Memory B cell (primary cell): ENCODE measurements around the gene MRPL19.
"Not testable (repeated sequence)": the region's sequence is repeated elsewhere in the genome, so short reads cannot be mapped to it uniquely, and the experiment has no call there.

Experiments
- ATAC-seq: fragments of 150-1000 bp; cut with Tn5 transposase; 2 replicates; pipeline ENCODE4 v1.10.0; 2021; ENCODE audit warnings: low read depth, mild to moderate bottlenecking, moderate library complexity
- DNase-seq, 2 donors: peaks; one replicate each; pipeline ENCODE4 v3.0.0; 2022; ENCODE audit warnings: low spot score in 2 of 2
- H3K27ac Mint-ChIP-seq: one replicate; pipeline ENCODE4 v1.8.0; 2022; ENCODE audit warnings: mild to moderate bottlenecking, moderate library complexity, mixed read lengths
- H3K27me3 Mint-ChIP-seq: one replicate; pipeline ENCODE4 v1.8.0; 2022; ENCODE audit warnings: mixed read lengths
- H3K36me3 Mint-ChIP-seq: one replicate; pipeline ENCODE4 v1.8.0; 2022; ENCODE audit warnings: mild to moderate bottlenecking, mixed read lengths
- H3K4me1 Mint-ChIP-seq: one replicate; pipeline ENCODE4 v1.8.0; 2022; ENCODE audit warnings: mixed read lengths
- H3K4me3 Mint-ChIP-seq: one replicate; pipeline ENCODE4 v1.8.0; 2022; ENCODE audit warnings: mild to moderate bottlenecking, moderate library complexity, mixed read lengths
- H3K9me3 Mint-ChIP-seq: one replicate; pipeline ENCODE4 v1.8.0; 2022; ENCODE audit warnings: mixed read lengths

MRPL19 gene

DNA sequence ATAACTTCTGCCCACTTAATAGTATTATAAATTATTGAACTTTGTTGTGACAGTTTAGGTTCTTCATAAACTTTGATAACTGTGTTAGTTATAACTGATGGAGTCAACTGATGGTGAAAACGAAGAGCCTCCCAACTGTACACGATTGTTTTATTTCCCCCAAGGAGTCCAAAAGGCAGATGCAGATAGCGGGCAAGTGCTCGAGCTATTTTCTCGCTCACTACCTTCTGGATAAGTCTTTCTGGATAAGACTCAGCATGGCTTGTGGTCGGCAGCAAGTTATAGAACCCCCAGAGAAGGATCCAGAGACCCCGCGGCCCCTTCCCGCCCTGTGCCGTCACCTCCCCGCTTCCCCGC, 63.6 kb downstream of the MRPL19 start:
- no peaks in the 10 kb centered on the region for H3K27me3 Mint-ChIP-seq
- ATAC-seq (peak; percentile 28), DNase-seq (no peak)
- H3K4me3 Mint-ChIP-seq, result peak overlapping the region; percentile 93
- peaks cover 9% of the 10 kb centered on the region for H3K4me1 Mint-ChIP-seq
- peak overlapping the region; percentile 96 for H3K27ac Mint-ChIP-seq
- H3K36me3 Mint-ChIP-seq, result peaks cover 5% of the 10 kb centered on the region
- H3K9me3 Mint-ChIP-seq, result no peaks in the 10 kb centered on the region

DNA sequence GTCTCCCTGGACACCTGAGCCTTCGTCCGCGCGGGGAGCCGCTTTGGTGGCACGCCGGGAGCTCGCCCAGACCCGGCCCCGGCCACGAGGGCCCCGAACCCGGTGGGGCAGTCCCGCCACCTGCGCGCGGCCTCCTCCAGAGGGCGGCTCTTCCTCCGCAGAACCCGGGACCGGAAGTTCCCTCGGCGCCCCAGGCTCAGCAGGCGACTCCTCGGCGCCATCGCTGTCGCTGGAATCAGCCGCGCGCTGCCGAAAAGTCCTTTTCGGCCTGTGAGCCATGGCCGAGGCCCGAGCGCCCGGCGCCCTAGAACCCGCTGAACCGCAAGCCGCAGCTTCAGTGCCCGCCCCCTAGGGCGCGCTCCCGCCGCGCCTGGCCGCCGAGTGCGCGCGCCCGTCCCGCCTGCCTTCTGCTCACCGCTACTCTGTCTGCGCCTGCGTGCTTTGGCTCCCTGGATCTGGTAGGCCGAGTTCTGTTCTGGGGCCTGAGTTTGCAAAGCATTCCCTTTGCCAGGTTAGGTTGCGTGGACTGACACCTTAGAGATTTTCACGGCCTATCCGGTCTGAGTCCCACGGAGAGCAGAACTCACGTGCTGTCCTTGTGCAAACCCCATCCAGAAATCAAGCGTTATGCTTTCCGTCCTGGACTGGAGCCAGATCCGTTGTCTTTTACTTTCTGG, 64.1 kb downstream of the MRPL19 start, which contains the start of gene GCFC2:
Gene GCFC2 (minus strand): TSS at position 339 of the 677 bp plus-strand sequence. CDS start 60 bp downstream, at position 279.
- Mint-ChIP-seq H3K36me3 (peaks cover 4% of the 10 kb centered on the region), H3K27me3 (no peaks in the 10 kb centered on the region)

DNA sequence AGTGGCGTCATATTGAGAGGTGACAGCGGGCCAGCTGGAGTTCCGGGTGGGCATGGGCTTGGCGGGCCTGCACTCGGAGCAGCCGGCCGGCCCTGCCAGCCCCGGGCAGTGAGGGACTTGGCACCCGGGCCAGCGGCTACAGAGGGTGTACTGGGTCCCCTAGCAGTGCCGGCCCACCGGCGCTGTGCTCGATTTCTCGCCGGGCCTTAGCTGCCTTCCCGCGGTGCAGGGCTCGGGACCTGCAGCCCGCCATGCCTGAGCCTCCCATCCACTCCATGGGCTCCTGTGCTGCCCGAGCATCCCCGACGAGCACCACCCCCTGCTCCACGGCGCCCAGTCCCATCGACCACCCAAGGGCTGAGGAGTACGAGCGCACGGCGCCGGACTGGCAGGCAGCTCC, 65.0 kb downstream of the MRPL19 start:
- H3K4me1 Mint-ChIP-seq, ATAC-seq, H3K9me3 Mint-ChIP-seq, H3K27me3 Mint-ChIP-seq, DNase-seq, H3K36me3 Mint-ChIP-seq: not testable (repeated sequence)
- H3K27ac Mint-ChIP-seq, result peak overlapping the region; percentile 96
- peak overlapping the region; percentile 41 for H3K4me3 Mint-ChIP-seq

More for the DNA sequence above, 64.1 kb downstream of the MRPL19 start, which contains the start of gene GCFC2:
- peak within 1 kb of the TSS; percentile 96 for H3K27ac Mint-ChIP-seq
- DNase-seq (peak; percentile 74 to 82), ATAC-seq (peak; percentile 89)
- H3K4me1 Mint-ChIP-seq, result peaks cover 9% of the 10 kb centered on the region
- peak within 1 kb of the TSS; percentile 93 for H3K4me3 Mint-ChIP-seq
- H3K9me3 Mint-ChIP-seq, result no peaks in the 10 kb centered on the region

DNA sequence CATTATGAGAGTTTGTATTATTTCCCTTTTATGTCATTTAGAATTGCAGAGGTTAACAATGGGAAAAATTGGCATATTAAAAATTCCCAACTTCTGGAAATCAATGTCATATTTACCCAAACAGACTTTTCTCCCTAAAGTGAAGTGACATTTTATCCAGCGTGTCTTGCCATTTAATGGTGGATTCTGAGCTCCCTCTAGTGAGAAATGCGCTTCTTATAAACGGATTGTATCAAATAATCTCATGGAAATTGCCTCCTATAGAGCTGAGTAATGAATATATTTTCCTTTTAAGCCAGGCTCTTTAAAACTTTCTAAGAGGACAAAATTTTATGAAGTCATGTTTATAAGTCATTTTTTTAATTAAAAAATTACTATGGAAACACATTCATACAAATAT, 69.8 kb downstream of the MRPL19 start:
- DNase-seq (no peak), ATAC-seq (no peak)
- Mint-ChIP-seq H3K9me3 (no peaks in the 10 kb centered on the region), H3K4me3 (no peak overlapping the region), H3K27ac (no peak overlapping the region), H3K27me3 (no peaks in the 10 kb centered on the region), H3K36me3 (peaks cover 2% of the 10 kb centered on the region), H3K4me1 (no peaks in the 10 kb centered on the region)

GRCh38 chr2:75719616-75720015, 73.0 kb downstream of the MRPL19 start:
- no peak overlapping the region for H3K27ac Mint-ChIP-seq
- no peaks in the 10 kb centered on the region for H3K4me1 Mint-ChIP-seq
- peaks cover 8% of the 10 kb centered on the region for H3K27me3 Mint-ChIP-seq
- peaks cover 2% of the 10 kb centered on the region for H3K36me3 Mint-ChIP-seq
- ATAC-seq, result no peak
- H3K4me3 Mint-ChIP-seq, result no peak overlapping the region
- no peaks in the 10 kb centered on the region for H3K9me3 Mint-ChIP-seq
- no peak for DNase-seq

- no peak for ATAC-seq
- no peak for DNase-seq
- H3K27me3 Mint-ChIP-seq, result peaks cover 8% of the 10 kb centered on the region
- H3K4me3 Mint-ChIP-seq, result no peak overlapping the region
- H3K27ac Mint-ChIP-seq, result no peak overlapping the region
- peaks cover 2% of the 10 kb centered on the region for H3K36me3 Mint-ChIP-seq
- H3K9me3 Mint-ChIP-seq, result no peaks in the 10 kb centered on the region
- H3K4me1 Mint-ChIP-seq, result no peaks in the 10 kb centered on the region
These were observed 73.9 kb downstream of the MRPL19 start for GRCh38 chr2:75720525-75720924.

DNA sequence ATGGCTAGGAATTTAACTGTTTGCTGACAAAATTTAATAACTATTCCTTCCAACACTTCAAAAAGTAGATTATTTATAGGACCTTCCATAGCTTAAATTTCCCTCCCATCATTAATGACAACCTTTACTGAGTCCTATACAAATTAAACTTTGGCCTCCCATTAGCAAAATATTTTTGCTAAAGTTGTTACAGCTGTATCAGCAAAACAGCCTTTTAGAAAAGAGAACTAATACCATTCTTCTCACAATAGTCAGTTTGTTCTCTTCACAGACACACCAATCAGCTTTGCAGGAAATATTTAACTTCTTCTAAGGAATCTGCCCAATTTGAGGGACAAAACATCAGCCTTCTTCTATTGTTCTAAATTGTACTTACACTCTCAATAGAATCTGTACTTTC, 76.1 kb downstream of the MRPL19 start:
- H3K9me3 Mint-ChIP-seq, result no peaks in the 10 kb centered on the region
- H3K27me3 Mint-ChIP-seq, result peaks cover 10% of the 10 kb centered on the region
- H3K4me1 Mint-ChIP-seq, result no peaks in the 10 kb centered on the region
- no peak overlapping the region for H3K27ac Mint-ChIP-seq
- H3K36me3 Mint-ChIP-seq, result peaks cover 2% of the 10 kb centered on the region
- DNase-seq, result no peak
- no peak overlapping the region for H3K4me3 Mint-ChIP-seq
- ATAC-seq, result no peak

DNA sequence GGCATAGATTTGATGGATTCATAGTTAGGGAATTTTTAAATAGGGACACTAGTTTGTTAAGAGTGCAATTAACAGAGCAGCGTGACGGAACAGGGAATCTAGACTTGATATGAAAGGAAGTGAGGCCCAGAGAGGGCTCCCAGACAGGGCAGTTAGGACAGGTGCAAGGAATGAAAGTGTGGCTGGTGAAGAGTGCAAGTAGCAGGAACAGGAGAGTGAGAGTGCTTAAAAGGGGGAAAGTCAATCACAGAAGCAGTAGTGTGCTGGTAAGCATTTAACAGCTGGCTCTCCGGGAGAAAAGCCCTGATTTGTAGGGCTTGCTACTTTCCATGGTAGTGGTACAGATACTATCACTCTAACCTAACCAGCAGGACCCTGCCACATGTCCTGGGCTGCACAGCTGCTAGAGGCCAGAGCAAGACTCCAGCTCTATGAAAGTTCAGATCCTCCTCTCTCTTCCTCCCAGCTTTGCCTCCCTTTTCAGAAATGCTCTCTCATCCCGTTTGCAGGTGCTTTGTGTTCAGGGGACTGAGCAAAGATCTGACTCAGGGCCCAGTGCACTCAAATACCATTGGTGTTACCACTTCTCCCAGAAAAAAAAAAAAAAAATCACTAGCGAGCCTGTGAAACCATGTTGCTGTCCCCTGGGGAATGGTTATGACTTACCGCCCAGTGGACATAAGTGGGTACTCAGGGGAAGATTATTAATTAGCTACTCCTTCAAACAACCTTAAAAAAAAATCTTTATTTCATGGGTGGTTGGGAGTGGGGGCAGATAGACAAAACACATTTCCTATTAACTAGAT, 82.2 kb downstream of the MRPL19 start:
- Mint-ChIP-seq H3K4me1 (no peaks in the 10 kb centered on the region), H3K4me3 (no peak overlapping the region), H3K27me3 (peaks cover 6% of the 10 kb centered on the region), H3K27ac (no peak overlapping the region), H3K9me3 (no peaks in the 10 kb centered on the region), H3K36me3 (no peaks in the 10 kb centered on the region)
- no peak for ATAC-seq
- no peak for DNase-seq

GRCh38 chr2:75729861-75730260, 83.3 kb downstream of the MRPL19 start:
- ATAC-seq, result no peak
- no peaks in the 10 kb centered on the region for H3K4me1 Mint-ChIP-seq

GRCh38 chr2:75736276-75736675, 89.7 kb downstream of the MRPL19 start:
- H3K4me1 Mint-ChIP-seq, result no peaks in the 10 kb centered on the region
- H3K4me3 Mint-ChIP-seq, result no peak overlapping the region
- no peak overlapping the region for H3K27ac Mint-ChIP-seq
- no peaks in the 10 kb centered on the region for H3K36me3 Mint-ChIP-seq
- peaks cover 8% of the 10 kb centered on the region for H3K27me3 Mint-ChIP-seq
- DNase-seq (no peak), ATAC-seq (no peak)
- H3K9me3 Mint-ChIP-seq, result no peaks in the 10 kb centered on the region

More at GRCh38 chr2:75729861-75730260, 83.3 kb downstream of the MRPL19 start:
- Mint-ChIP-seq H3K36me3 (no peaks in the 10 kb centered on the region), H3K27me3 (peaks cover 3% of the 10 kb centered on the region), H3K9me3 (no peaks in the 10 kb centered on the region), H3K27ac (no peak overlapping the region), H3K4me3 (no peak overlapping the region)
- DNase-seq, result no peak

DNA sequence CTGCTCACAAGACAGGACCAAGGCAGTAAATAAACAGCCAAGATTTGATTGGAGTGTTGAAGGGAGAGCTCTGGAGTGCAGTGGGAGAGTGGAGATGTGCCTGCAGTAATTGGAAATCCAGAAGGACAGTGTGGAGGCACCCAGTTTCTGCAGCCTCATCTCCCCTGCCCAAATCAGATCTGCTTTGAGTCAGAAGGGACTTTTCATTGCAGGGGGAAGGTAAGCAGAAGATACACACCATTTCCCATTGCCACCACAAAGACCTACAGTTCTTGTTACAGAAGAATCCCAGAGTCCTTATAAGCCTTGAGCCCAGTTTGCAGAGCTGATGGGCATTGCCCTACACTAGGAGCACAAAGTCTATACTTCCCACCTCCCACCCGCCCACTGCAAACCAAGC, 91.4 kb downstream of the MRPL19 start:
- Mint-ChIP-seq H3K27ac (no peak overlapping the region), H3K4me3 (no peak overlapping the region), H3K36me3 (peaks cover 2% of the 10 kb centered on the region), H3K27me3 (peaks cover 7% of the 10 kb centered on the region), H3K4me1 (no peaks in the 10 kb centered on the region), H3K9me3 (peaks cover 5% of the 10 kb centered on the region)
- no peak for ATAC-seq
- no peak for DNase-seq
